DOHH2 (cell line): ENCODE data around the gene VWA5A.

Source experiments
- EZH2phosphoT487 ChIP-seq: fragments of 200-600 bp; sonication (generic); IDR thresholded peaks from 2 replicates; pipeline ENCODE4 v1.6.1; 2017; ENCODE audit warnings: borderline replicate concordance, mild to moderate bottlenecking, antibody characterized with exemption, low read length, moderate library complexity, mixed read lengths
- TF ChIP-seq, protein P1 (sequence below): fragments of 200-600 bp; sonication (generic); IDR thresholded peaks from one replicate; pipeline ENCODE4 v1.5.1; 2014; ENCODE audit warnings: antibody characterized with exemption, mild to moderate bottlenecking, low read depth, low read length; ENCODE audit not compliant: poor library complexity, severe bottlenecking

DNA sequence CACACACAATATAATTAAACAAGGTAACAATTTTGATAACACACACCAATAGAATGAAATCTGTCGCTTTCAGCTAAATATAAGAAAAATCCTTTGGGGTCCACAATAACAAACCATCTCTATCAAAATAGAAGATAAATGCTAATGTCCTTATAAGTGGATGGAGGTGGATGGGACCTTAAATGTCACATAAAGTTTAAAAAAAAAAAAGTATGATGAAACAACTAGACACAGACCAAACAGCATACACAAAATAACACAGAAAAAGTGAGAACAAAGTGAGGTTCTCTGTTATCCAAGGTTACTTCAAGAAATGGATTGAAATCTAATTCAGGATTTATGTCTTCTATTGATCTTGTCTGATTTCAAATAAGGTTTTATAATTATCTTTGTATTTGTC lies 57.3 kb downstream of the VWA5A start:
- TF ChIP-seq, protein P1, sequence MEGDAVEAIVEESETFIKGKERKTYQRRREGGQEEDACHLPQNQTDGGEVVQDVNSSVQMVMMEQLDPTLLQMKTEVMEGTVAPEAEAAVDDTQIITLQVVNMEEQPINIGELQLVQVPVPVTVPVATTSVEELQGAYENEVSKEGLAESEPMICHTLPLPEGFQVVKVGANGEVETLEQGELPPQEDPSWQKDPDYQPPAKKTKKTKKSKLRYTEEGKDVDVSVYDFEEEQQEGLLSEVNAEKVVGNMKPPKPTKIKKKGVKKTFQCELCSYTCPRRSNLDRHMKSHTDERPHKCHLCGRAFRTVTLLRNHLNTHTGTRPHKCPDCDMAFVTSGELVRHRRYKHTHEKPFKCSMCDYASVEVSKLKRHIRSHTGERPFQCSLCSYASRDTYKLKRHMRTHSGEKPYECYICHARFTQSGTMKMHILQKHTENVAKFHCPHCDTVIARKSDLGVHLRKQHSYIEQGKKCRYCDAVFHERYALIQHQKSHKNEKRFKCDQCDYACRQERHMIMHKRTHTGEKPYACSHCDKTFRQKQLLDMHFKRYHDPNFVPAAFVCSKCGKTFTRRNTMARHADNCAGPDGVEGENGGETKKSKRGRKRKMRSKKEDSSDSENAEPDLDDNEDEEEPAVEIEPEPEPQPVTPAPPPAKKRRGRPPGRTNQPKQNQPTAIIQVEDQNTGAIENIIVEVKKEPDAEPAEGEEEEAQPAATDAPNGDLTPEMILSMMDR = no peak
- TF ChIP-seq EZH2phosphoT487 = no peak
